GM21619 (cell line): Measurements from ENCODE around the gene TMEM63B.

ENCODE experiments used
- ATAC-seq: cut with Tn5 transposase; IDR thresholded peaks from one replicate; pipeline ENCODE4 v1.9.1; 2021; ENCODE audit not compliant: unreplicated experiment

TMEM63B gene

GRCh38 chr6:44116641-44117382, 10.5 kb upstream of the TMEM63B start:
- no peak for ATAC-seq

GRCh38 chr6:44117397-44118128, 9.8 kb upstream of the TMEM63B start:
- ATAC-seq: no peak

- ATAC-seq: no peak
Measured at GRCh38 chr6:44119704-44120262, 7.6 kb upstream of the TMEM63B start.

- no peak for ATAC-seq
Measured at GRCh38 chr6:44120692-44121443, 6.5 kb upstream of the TMEM63B start.

- no peak for ATAC-seq
Measured at GRCh38 chr6:44122801-44123200, 4.6 kb upstream of the TMEM63B start.

GRCh38 chr6:44123544-44123943, 3.8 kb upstream of the TMEM63B start:
- no peak for ATAC-seq

GRCh38 chr6:44126320-44127149, 819 bp upstream of the TMEM63B start:
- ATAC-seq: peak; percentile 46

GRCh38 chr6:44128020-44128917, 915 bp downstream of the TMEM63B start:
- peak; percentile 10 for ATAC-seq

GRCh38 chr6:44129841-44130322, 2.5 kb downstream of the TMEM63B start:
- no peak for ATAC-seq

- ATAC-seq: no peak
Measured at GRCh38 chr6:44131892-44132291, 4.5 kb downstream of the TMEM63B start.

- ATAC-seq: no peak
Measured at GRCh38 chr6:44132476-44132875, 5.1 kb downstream of the TMEM63B start.

- ATAC-seq: no peak
Measured at GRCh38 chr6:44133003-44133931, 5.9 kb downstream of the TMEM63B start.

GRCh38 chr6:44133981-44134711, 6.8 kb downstream of the TMEM63B start:
- no peak for ATAC-seq

GRCh38 chr6:44135173-44135758, 7.9 kb downstream of the TMEM63B start:
- ATAC-seq: no peak

GRCh38 chr6:44135875-44136274, 8.5 kb downstream of the TMEM63B start:
- ATAC-seq: no peak

- ATAC-seq: no peak
Measured at GRCh38 chr6:44138717-44139350, 11.5 kb downstream of the TMEM63B start.

- no peak for ATAC-seq
Measured at GRCh38 chr6:44139351-44139743, 12.0 kb downstream of the TMEM63B start.
